Myometrial cell (primary cell): ENCODE measurements around the gene COCH. TPM values are rescaled to one million over a fixed set of nuclear protein-coding genes. Genes with fewer than 3 reads are reported as not detected.

Experiments used
- total RNA-seq: library from RNA; depleted of rRNA; stranded (reverse); fragments of >200 nt; gene quantifications from 2 replicates; pipeline ENCODE4 v1.2.3, GENCODE V29; 2015

The COCH gene
- total RNA-seq: not detected in 2 replicates

GRCh38 chr14:30874120-30874998 lies at the start of gene COCH:
TSS of gene COCH (plus strand) at chr14:30874559. CDS start at chr14:30874939, 380 bp downstream.

Other genes with a start within 250 kb of the COCH start
- 3.5 and 9.2 TPM in 2 replicates for gene AP4S1, start 151.1 kb downstream of the COCH start, total RNA-seq
- gene STRN3, start 151.8 kb downstream of the COCH start, total RNA-seq: 19.9 and 25.7 TPM in 2 replicates